ENCODE results near the gene HDAC5. TPM values are rescaled to one million over a fixed set of nuclear protein-coding genes. Genes with fewer than 3 reads are reported as not detected.
A peak's percentile ranks its signal among the peaks of the same experiment; 100 is the strongest.
"Not testable (repeated sequence)": the region's sequence is repeated elsewhere in the genome, so short reads cannot be mapped to it uniquely, and the experiment has no call there.

Gene HDAC5
- total RNA-seq, 1 donor from 2014 or later = 86.9 TPM

DNA sequence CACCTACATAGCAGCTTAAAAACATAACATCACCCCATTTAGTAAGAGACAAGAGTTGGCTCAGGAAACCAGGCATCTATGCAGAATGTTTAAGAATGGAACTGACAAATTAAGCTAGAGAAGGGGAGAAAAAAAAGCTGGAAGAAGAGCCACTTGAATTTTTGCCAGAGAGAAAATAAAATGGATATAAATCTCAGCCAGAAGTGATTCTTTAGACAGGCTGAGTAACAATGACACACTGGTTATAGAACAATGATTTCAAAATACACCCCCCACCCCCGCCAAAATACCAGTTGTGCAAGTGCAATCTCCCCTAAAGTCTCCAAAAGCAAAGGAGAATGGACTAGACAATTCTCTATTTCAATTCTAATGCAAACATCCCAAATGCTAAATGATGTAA, 79.4 kb downstream of the HDAC5 start:
- Histone ChIP-seq H3K4me1 (peaks cover 40% of the 10 kb centered on the region), H3K9me3 (no peaks in the 10 kb centered on the region), H3K27ac (no peak overlapping the region), H3K27me3 (no peaks in the 10 kb centered on the region), H3K36me3 (peaks cover 0 to 10% of the 10 kb centered on the region in 2 donors), H3K4me3 (no peak overlapping the region)
- intact Hi-C loops (cut with DNase I) = no loop called here
- TF ChIP-seq POLR2A (IDR thresholded peaks at IDR 0.05) = no peak
- no peak for TF ChIP-seq CTCF (IDR thresholded peaks at IDR 0.05)
- no peak for TF ChIP-seq POLR2AphosphoS5 (IDR thresholded peaks at IDR 0.05; ENCODE audit: insufficient read depth in 1 of 2, low read depth in 1 of 2)
- DNase-seq (ENCODE audit: extremely low spot score in 2 of 2) = no peak

GRCh38 chr17:44043272-44043696, 80.2 kb downstream of the HDAC5 start:
- intact Hi-C loops (cut with DNase I) = no loop called here

DNA sequence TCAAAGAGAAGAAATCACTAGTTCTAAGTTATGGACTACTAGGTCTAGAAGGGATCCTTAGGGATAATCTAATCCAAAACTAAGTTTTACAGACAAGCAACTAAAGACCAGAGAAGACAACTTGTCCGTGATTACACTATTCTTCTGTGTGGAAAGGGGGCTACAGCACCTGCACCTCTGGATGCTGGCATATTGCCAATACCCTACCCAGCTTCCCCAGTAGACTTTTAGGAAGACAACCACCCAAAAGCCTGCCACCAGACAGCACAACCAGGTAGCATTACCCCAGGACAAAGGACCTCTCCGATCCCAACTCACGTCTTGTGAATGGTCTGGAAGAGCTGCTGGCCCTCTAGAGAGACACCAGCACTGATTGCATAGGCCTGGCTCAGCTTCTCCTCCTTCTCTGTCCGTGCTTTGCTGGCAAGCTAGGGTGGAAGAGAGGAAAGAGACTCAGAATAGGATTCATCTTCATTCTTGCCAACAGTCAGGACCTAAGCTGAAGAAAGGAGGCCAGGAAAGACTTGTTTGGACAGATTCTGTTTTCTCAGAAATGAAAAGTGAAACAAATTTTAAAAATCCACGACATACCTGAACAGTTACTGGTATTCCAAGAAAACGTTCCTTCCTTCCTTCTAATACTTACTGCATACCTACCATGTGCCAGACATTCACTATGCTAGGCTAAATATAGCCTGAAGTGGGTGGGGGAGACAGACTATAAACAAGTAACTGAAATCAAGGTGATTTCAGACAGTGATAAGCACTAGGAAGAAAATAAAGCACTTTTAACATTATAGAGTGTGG, 83.4 kb downstream of the HDAC5 start:
- Histone ChIP-seq H3K27me3 (no peaks in the 10 kb centered on the region), H3K27ac (peak overlapping the region; percentile 57), H3K36me3 (peaks cover 0 to 26% of the 10 kb centered on the region in 2 donors), H3K9me3 (no peaks in the 10 kb centered on the region), H3K4me3 (no peak overlapping the region), H3K4me1 (peaks cover 40% of the 10 kb centered on the region)
- DNase-seq (ENCODE audit: extremely low spot score in 2 of 2) = no peak
- TF ChIP-seq POLR2AphosphoS5 (IDR thresholded peaks at IDR 0.05; ENCODE audit: insufficient read depth in 1 of 2, low read depth in 1 of 2) (peak in 1 of 2 donors; percentile 14), CTCF (IDR thresholded peaks at IDR 0.05) (no peak)
- intact Hi-C loops (cut with DNase I) = no loop called here

More at GRCh38 chr17:44043272-44043696, 80.2 kb downstream of the HDAC5 start:
- no peaks in the 10 kb centered on the region for H3K27me3 ChIP-seq
- no peak for DNase-seq (ENCODE audit: extremely low spot score in 2 of 2)
- peaks cover 0 to 10% of the 10 kb centered on the region in 2 donors for H3K36me3 ChIP-seq
- H3K4me1 ChIP-seq = peaks cover 40% of the 10 kb centered on the region
- TF ChIP-seq CTCF (IDR thresholded peaks at IDR 0.05) (no peak), POLR2A (IDR thresholded peaks at IDR 0.05) (no peak), POLR2AphosphoS5 (IDR thresholded peaks at IDR 0.05; ENCODE audit: insufficient read depth in 1 of 2, low read depth in 1 of 2) (no peak)
- no peak overlapping the region for H3K4me3 ChIP-seq
- H3K27ac ChIP-seq = no peak overlapping the region
- no peaks in the 10 kb centered on the region for H3K9me3 ChIP-seq

- TF ChIP-seq POLR2AphosphoS5 (IDR thresholded peaks at IDR 0.05; ENCODE audit: insufficient read depth in 1 of 2, low read depth in 1 of 2) (no peak), POLR2A (IDR thresholded peaks at IDR 0.05) (no peak), CTCF (IDR thresholded peaks at IDR 0.05) (no peak)
- H3K36me3 ChIP-seq = peaks cover 0 to 33% of the 10 kb centered on the region in 2 donors
- intact Hi-C loops (cut with DNase I) = no loop called here
- no peak for DNase-seq (ENCODE audit: extremely low spot score in 2 of 2)
- H3K27ac ChIP-seq = no peak overlapping the region
- H3K27me3 ChIP-seq = no peaks in the 10 kb centered on the region
- no peak overlapping the region for H3K4me3 ChIP-seq
- peaks cover 29% of the 10 kb centered on the region for H3K4me1 ChIP-seq
- H3K9me3 ChIP-seq = no peaks in the 10 kb centered on the region
Observed at GRCh38 chr17:44038604-44039011, 84.8 kb downstream of the HDAC5 start.

GRCh38 chr17:44037471-44037870, 86.0 kb downstream of the HDAC5 start:
- Histone ChIP-seq H3K27me3 (no peaks in the 10 kb centered on the region), H3K4me3 (no peak overlapping the region), H3K9me3 (no peaks in the 10 kb centered on the region), H3K27ac (no peak overlapping the region), H3K4me1 (peaks cover 18% of the 10 kb centered on the region), H3K36me3 (peaks cover 0 to 42% of the 10 kb centered on the region in 2 donors)
- DNase-seq (ENCODE audit: extremely low spot score in 2 of 2) = no peak
- intact Hi-C loops (cut with DNase I) = no loop called here
- no peak for TF ChIP-seq CTCF (IDR thresholded peaks at IDR 0.05)
- TF ChIP-seq POLR2A (IDR thresholded peaks at IDR 0.05) = no peak
- no peak for TF ChIP-seq POLR2AphosphoS5 (IDR thresholded peaks at IDR 0.05; ENCODE audit: insufficient read depth in 1 of 2, low read depth in 1 of 2)

- intact Hi-C loops (cut with DNase I); H3K4me3 ChIP-seq; DNase-seq (ENCODE audit: extremely low spot score in 2 of 2); H3K9me3 ChIP-seq; H3K4me1 ChIP-seq; H3K27ac ChIP-seq; H3K27me3 ChIP-seq: not testable (repeated sequence)
- peaks cover 0 to 45% of the 10 kb centered on the region in 2 donors for H3K36me3 ChIP-seq
Observed at GRCh38 chr17:44034688-44035087, 88.8 kb downstream of the HDAC5 start.
